ENCODE results near the gene BEND2. TPM values are rescaled to one million over a fixed set of nuclear protein-coding genes. Genes with fewer than 3 reads are reported as not detected.

Gene BEND2
- total RNA-seq, 1 experiment from 2014 or later, result not detected

DNA sequence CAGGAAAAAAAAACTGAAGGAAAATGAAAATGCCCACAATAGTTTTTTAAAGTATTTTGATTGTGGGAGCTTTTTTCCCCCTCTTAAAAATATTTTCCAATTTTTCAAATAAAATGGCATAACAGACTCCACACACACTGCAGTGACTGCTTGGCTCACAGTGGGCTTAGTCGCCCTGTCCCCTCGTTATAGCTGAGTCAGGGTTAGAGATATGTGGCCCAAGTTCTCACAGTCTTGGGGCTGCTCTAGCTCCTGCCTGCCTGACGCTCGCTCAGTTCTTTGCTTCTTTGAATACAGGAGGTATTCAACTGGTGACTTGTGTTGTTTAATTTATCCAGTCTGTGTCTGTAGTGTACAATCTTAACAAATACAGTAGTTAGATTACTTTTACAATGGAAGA, 47.7 kb downstream of the BEND2 start:
- Histone ChIP-seq H2AK5ac (ENCODE audit: insufficient read length, low read length) (no peak overlapping the region), H3K18ac (ENCODE audit: insufficient read length, low read depth, low read length) (no peak overlapping the region), H4K5ac (ENCODE audit: insufficient read length, low read depth, low read length) (no peak overlapping the region), H2BK5ac (ENCODE audit: insufficient read length, low read length) (no peak overlapping the region), H3K79me1 (ENCODE audit: insufficient read depth, low read depth, low read length, poor library complexity, severe bottlenecking) (no peaks in the 10 kb centered on the region), H3K4me2 (ENCODE audit: insufficient read depth, insufficient read length, low read length) (no peak overlapping the region), H3K9ac (ENCODE audit: extremely low read depth, insufficient read length, low read length) (no peak overlapping the region), H2BK20ac (ENCODE audit: low read depth, low read length, poor library complexity, severe bottlenecking) (no peak overlapping the region), H4K91ac (ENCODE audit: insufficient read length, low read depth, low read length) (no peak overlapping the region), H3K79me2 (ENCODE audit: insufficient read depth, low read length) (no peaks in the 10 kb centered on the region), H2BK12ac (ENCODE audit: insufficient read length, low read depth, low read length) (no peak overlapping the region), H3T11ph (ENCODE audit: low read length) (no peak overlapping the region), H4K8ac (replicated peaks; ENCODE audit: insufficient read length, low read depth, low read length) (no peak overlapping the region), H3K4me1 (ENCODE audit: insufficient read depth, low read length) (no peaks in the 10 kb centered on the region), H3K56ac (ENCODE audit: insufficient read length, low read depth, low read length) (no peak overlapping the region), H3K14ac (ENCODE audit: insufficient read depth, low read length) (no peak overlapping the region), H3K4ac (ENCODE audit: low read depth, low read length) (no peak overlapping the region), H3K27ac (ENCODE audit: insufficient read length, low read depth, low read length) (no peak overlapping the region), H2BK120ac (ENCODE audit: low read depth, low read length, poor library complexity, severe bottlenecking) (no peak overlapping the region), H4K20me1 (ENCODE audit: control insufficient read depth, insufficient read depth, insufficient read length) (no peaks in the 10 kb centered on the region), H2AFZ (ENCODE audit: low read length) (no peak overlapping the region), H3K23ac (ENCODE audit: insufficient read length, low read depth, low read length) (no peak overlapping the region), H3K23me2 (ENCODE audit: insufficient read length, low read depth, low read length, poor library complexity, severe bottlenecking) (no peaks in the 10 kb centered on the region), H3K27me3 (ENCODE audit: insufficient read depth, low read length) (no peaks in the 10 kb centered on the region; the same call in 1 of the 2 replicates), H2BK15ac (ENCODE audit: low read depth, low read length) (no peak overlapping the region), H3K9me3 (ENCODE audit: control insufficient read depth, low read depth, low read length) (peaks cover 28% of the 10 kb centered on the region)
- Mint-ChIP-seq H3K36me3 (ENCODE audit: insufficient read depth in 1 of 3, low read depth in 3 of 3) (no peaks in the 10 kb centered on the region; a peak in 1 of 7 replicates), H3K4me3 (no peak overlapping the region), H3K27me3 (ENCODE audit: low read depth) (no peaks in the 10 kb centered on the region; the same call in 1 of the 2 replicates), H3K4me1 (peaks cover 0 to 3% of the 10 kb centered on the region in 2 experiments; a peak in 1 of 4 replicates), H3K27ac (no peak overlapping the region), H3K9me3 (peaks cover 50 to 60% of the 10 kb centered on the region in 2 experiments)
- no CpG with 5 or more reads among the region's 4 CpGs for WGBS (ENCODE audit: extremely low coverage, insufficient read length, low lambda C conversion rate)
- TF ChIP-seq, protein P1, sequence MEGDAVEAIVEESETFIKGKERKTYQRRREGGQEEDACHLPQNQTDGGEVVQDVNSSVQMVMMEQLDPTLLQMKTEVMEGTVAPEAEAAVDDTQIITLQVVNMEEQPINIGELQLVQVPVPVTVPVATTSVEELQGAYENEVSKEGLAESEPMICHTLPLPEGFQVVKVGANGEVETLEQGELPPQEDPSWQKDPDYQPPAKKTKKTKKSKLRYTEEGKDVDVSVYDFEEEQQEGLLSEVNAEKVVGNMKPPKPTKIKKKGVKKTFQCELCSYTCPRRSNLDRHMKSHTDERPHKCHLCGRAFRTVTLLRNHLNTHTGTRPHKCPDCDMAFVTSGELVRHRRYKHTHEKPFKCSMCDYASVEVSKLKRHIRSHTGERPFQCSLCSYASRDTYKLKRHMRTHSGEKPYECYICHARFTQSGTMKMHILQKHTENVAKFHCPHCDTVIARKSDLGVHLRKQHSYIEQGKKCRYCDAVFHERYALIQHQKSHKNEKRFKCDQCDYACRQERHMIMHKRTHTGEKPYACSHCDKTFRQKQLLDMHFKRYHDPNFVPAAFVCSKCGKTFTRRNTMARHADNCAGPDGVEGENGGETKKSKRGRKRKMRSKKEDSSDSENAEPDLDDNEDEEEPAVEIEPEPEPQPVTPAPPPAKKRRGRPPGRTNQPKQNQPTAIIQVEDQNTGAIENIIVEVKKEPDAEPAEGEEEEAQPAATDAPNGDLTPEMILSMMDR (conservative IDR thresholded peaks at IDR 0.05), result no peak
- no peak for DNase-seq
